ENCODE measurements around the gene VTI1A. TPM values are rescaled to one million over a fixed set of nuclear protein-coding genes. Genes with fewer than 3 reads are reported as not detected.

VTI1A gene
- total and polyA plus RNA-seq, 2 of the 13 experiments (the other 11 are each of a cell fraction or from before 2014, with no cell fraction given): 11.7 to 32.7 TPM

GRCh38 chr10:112716924-112717413 lies 270.0 kb downstream of the VTI1A start (continued):
- peak; percentile 37 for TF ChIP-seq ZNF687 (CRISPR knock-in tag; IDR thresholded peaks at IDR 0.05)
- 0 out of 2 replicates have a peak, but pooled peaks have one; percentile 49 for TF ChIP-seq SMAD3 (CRISPR knock-in tag; IDR thresholded peaks at IDR 0.05)
- TF ChIP-seq, protein P1, sequence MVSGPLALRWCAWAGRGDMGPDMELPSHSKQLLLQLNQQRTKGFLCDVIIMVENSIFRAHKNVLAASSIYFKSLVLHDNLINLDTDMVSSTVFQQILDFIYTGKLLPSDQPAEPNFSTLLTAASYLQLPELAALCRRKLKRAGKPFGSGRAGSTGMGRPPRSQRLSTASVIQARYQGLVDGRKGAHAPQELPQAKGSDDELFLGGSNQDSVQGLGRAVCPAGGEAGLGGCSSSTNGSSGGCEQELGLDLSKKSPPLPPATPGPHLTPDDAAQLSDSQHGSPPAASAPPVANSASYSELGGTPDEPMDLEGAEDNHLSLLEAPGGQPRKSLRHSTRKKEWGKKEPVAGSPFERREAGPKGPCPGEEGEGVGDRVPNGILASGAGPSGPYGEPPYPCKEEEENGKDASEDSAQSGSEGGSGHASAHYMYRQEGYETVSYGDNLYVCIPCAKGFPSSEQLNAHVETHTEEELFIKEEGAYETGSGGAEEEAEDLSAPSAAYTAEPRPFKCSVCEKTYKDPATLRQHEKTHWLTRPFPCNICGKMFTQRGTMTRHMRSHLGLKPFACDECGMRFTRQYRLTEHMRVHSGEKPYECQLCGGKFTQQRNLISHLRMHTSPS (CRISPR knock-in tag; IDR thresholded peaks at IDR 0.05; ENCODE audit: low read depth): peak; percentile 76; the same call in 1 of the 2 replicates
- TF ChIP-seq MED1 (CRISPR knock-in tag; IDR thresholded peaks at IDR 0.05): peak; percentile 94
- TF ChIP-seq DNMT3B (CRISPR knock-in tag; conservative IDR thresholded peaks at IDR 0.05): peak; percentile 50; the same call in 1 of the 2 replicates
- no peak for TF ChIP-seq IRX3 (CRISPR knock-in tag; IDR thresholded peaks at IDR 0.05; ENCODE audit: borderline replicate concordance, low read depth)
- 0 out of 2 replicates have a peak, but pooled peaks have one; percentile 48 for TF ChIP-seq HMG20B (CRISPR knock-in tag; conservative IDR thresholded peaks at IDR 0.05)
- TF ChIP-seq AGO2 (optimal IDR thresholded peaks at IDR 0.05; ENCODE audit: low read depth, low read length): no peak
- no peak for TF ChIP-seq TEAD2 (CRISPR knock-in tag; IDR thresholded peaks at IDR 0.05)
- TF ChIP-seq ELF4 (CRISPR knock-in tag; IDR thresholded peaks at IDR 0.05; ENCODE audit: borderline replicate concordance): no peak
- TF ChIP-seq ZFP1 (CRISPR knock-in tag; IDR thresholded peaks at IDR 0.05): no peak
- peak; percentile 95 for TF ChIP-seq NR2F6 (IDR thresholded peaks at IDR 0.05)
- TF ChIP-seq NR2F6 (CRISPR knock-in tag; IDR thresholded peaks at IDR 0.05): peak; percentile 96
- no peak; the same call in 1 of the 2 replicates for TF ChIP-seq ZNF772 (CRISPR knock-in tag; IDR thresholded peaks at IDR 0.05)
- TF ChIP-seq IRF2 (CRISPR knock-in tag; IDR thresholded peaks at IDR 0.05): peak; percentile 84
- TF ChIP-seq PATZ1 (CRISPR knock-in tag; IDR thresholded peaks at IDR 0.05): no peak
- no peak for TF ChIP-seq BCLAF1 (IDR thresholded peaks at IDR 0.05)
- TF ChIP-seq CBX5 (CRISPR knock-in tag; IDR thresholded peaks at IDR 0.05; ENCODE audit: borderline replicate concordance): peak; percentile 43; the same call in 1 of the 2 replicates

Data from HepG2 (cell line).